NT2/D1 (cell line): ENCODE data around the gene ABCA1.

ENCODE experiments used
- SUZ12 ChIP-seq: IDR thresholded peaks from 2 replicates; pipeline ENCODE4 v1.6.1; 2011; ENCODE audit not compliant: insufficient read length, insufficient read depth; ENCODE audit errors: extremely low read depth
- YY1 ChIP-seq: IDR thresholded peaks from 2 replicates; pipeline ENCODE4 v1.6.1; 2011; ENCODE audit not compliant: insufficient read length, insufficient read depth
- ZNF274 ChIP-seq: IDR thresholded peaks from 2 replicates; pipeline ENCODE4 v1.6.1; 2011; ENCODE audit warnings: mild to moderate bottlenecking, low read depth, low read length

GRCh38 chr9:104969116-104969515, 41.2 kb upstream of the ABCA1 start:
- TF ChIP-seq ZNF274 (no peak), YY1 (no peak), SUZ12 (no peak)
